GM18873 (cell line): ENCODE results near the gene COL4A1.

Experiments
- ATAC-seq: cut with Tn5 transposase; IDR thresholded peaks from one replicate; pipeline ENCODE4 v1.9.1; 2021; ENCODE audit warnings: mild to moderate bottlenecking, moderate library complexity, moderate number of reproducible peaks; ENCODE audit not compliant: unreplicated experiment, low FRiP score

COL4A1 gene

DNA sequence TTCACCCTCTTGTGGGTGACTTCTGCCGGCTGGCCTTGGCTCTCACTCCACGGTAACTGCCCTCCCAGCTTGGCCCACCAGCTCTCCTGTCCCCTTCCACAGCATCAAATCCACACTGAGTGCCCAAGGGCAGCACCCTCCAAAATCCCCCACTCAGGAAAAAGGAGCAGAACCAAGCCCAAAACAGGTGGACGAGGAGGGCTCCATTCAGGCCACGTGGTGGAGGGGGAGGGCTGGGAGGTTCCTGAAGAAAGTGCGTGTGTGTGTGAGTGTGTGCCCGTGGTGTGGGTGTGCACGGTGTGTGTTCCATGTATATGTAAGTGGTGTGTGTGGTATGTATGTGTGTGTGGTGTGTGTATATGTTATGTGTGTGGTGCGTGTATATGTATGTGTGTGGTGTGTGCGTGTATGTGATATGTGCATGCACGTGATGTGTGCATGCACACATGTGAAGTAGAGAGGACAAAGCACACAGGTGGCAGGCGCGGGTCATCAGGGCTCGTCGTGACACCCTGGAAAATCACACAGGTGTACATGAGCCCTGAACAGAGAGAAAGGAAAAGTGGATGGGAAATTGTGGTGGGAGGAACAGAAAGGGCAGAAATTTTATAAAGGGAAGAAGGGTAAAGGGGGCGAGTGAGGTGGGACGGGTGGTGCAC is 76.9 kb downstream of the COL4A1 start:
- ATAC-seq: no peak

DNA sequence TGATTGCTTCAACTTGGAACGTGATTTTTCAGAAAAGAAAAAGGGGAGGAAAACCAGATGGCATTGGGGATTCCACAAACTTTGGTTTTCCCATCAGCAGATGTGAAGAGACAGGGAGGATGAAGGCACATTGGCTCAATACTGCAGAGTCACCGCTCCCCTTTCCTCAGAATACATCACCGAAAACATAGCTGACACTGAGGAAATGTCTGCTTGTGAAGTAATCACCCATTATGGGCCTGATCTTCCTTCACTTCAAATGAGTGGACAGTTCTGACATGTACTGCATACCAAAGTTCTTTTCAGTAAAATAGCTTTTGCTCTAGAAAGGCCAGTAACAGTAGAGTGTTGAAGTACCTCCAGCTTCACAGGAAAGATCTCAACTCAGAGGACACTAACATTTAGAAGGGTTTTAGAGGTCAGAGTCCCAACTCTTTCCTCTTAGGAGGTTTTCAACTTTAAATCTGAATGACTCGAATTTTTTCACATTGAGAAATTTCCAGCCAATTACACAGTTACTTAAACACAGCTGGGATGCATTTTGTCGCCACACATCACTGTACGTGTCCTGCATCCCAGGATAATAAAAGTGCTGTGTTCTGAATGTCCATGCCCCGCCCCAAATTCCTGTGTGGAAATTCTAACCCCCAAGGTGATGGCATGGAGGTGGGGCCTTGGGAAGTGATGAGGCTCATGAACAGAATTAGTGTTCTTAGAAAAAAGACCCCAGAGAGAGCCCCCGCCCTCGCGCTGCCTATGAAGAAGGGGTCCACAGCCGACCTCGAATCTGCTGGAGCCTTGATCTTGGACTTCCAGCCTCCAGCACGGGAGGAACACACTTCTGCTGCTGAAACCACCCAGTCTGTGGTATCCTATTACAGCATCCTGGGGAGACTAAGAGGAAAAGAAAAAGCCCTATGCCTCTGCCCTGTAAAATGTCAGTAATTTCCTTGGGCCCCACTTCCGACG is 77.7 kb downstream of the COL4A1 start:
- no peak for ATAC-seq

DNA sequence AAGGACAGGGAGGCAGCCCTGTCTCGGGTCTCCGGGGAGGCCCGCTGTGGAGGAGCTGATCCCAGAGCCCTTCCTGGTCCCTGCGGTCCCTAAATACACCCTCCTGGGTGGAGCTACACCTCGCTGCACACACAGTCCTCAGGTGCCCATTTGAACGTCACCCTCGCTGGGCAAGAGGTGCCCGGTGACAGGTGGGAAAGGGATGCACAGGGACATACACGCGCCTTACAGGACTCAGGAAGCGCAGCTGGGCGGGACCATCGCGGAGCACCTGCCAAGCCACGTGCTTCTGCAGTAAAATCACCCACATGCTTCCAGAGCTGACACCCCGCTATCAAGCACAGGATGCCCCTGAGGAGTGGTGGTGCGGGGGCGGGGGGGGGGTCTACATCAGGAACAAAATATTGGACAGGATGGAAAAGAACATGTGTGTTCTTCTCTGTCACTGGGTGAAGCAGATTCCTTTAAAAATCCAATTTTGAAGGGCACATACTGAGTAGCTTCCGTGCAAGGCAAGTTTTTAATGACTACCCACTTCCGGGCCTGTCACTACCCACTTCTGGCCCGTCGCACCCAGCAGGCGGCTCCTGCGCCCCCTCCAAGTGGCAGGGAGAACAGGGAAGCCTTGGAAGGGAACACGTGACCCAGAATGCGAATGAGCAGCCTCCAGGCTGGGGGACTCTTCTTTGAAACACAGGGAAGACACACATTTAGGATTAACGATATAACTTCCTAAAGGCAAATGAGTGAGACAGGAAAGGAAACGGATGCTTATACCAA is 78.9 kb downstream of the COL4A1 start:
- no peak for ATAC-seq

DNA sequence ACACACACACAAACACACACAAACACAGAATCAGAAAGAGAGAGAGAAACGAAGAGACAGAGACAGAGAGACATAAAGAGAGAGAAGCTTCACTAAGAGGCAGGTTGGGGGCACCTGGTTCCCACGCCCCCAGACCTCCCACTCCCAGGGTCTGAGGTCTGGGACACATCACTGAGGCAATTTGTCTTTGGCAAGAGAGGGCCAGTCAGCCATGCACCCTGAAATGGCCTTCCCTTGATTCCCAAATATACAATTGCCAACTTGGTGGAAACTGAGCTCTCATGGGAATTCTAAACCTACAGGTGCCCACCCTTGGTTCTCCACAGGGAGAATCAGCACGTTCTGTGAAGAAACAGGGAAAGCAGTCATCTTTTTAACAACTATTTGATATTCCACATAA is 79.5 kb downstream of the COL4A1 start:
- no peak for ATAC-seq

DNA sequence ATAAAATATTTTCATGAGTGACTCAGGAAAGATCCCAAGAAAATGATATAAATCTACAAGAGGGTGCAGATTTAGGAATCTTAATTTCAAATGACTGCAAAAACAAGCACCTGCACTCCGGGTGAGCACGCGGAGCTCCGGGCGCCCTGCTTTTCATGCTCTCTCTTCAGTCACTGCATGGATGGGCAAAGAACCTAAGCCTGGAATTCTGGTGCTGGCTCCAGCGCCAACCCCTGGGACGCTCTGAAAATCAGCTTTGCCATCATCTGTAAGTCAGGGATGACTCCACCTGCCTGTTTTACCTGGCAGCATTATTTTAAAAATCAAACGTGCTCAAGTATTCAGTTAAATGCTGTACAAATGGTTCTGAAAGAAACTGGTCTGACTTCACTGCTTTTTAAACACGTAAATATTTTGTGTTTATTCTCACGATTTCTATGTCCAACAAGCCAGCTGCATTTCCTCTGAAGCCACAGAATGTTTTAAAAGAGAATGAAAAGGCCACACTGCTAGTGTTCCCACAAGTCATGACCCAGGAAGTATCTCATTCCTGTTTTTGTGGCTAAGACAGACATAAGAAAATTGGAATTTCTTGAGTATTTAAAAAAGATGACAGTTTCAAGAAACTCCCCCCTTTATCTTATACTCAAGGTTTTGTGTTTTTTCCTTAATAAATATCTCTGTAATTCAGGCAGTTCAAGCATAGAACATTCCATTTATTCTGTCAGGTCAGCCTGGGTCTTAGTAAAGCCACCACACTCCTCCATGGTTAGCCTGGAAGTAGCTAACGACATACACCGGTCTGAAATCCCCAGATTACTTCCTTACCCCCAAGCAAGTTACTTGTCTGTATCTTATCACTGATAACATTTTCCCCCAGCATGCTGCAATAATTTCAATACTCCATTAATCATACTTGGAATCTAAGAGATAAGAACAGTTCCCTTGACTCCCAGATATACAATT is 81.1 kb downstream of the COL4A1 start:
- no peak for ATAC-seq

DNA sequence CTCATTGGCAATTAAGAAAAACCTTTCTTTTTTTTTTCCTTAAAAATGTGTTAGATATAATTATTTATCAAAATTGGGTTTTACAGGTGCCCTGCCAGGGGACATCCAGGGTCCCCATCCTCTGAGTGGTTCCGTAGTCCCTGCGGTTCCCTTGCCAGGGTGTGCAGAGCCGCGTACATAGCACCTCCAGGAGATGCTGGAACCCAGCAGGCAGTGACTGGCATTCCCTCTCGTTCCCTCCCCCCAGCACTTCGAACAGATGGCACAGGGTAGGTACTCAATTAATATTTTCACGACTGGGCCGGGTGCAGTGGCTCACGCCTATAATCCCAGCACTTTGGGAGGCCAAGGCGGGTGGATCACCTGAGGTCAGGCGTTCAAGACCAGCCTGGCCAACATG is 82.0 kb downstream of the COL4A1 start:
- ATAC-seq: no peak

DNA sequence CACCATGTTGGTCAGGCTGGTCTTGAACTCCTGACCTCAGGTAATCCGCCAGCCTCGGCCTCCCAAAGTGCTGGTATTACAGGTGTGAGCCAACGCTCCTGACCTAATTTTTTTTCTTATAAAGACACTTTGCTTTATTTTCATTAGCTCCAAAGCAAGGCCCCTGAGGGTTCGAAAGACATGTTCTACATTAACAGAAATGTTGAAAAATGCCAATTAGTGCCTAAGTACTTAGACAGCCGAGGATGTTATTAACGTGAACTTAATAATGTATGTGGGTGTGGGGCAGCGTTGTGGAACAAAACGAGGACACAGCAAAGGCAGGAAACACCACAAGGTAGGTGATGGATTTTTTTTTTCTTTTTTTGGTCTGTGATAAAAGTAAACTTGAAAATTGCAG is 82.4 kb downstream of the COL4A1 start:
- no peak for ATAC-seq

DNA sequence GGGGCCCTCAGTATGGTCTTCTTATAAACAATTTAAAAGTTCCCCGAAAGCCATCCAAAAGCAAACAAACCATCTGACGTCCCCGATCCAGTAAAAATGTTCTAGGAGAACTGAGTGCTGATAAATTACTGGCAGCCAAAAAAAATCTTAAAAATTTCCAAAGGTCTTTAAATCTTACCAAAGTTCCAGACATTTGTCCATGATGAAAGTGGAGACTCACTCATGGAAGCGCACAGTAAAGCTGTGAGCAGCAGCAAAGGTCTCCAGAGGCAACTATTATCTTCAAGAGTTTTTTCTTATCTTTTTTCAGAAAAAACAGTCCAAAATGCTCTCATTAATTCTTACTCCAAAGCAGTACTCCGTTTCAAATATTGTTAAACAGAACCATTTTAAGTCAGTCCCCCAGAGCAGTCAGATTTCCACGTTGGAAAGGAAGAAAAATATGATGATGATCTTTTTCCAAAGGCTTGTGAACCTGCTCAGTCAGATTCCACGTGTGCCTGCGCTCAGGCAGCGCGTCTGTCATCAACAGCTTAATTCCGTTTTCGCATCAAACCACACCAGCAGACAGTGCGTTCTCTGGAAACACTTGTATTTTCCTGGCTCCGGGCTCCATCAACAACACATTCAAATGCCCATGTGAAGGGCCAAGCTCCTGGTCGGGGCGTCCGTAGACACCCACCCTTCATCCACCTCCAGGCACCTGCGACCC is 85.4 kb downstream of the COL4A1 start:
- no peak for ATAC-seq

DNA sequence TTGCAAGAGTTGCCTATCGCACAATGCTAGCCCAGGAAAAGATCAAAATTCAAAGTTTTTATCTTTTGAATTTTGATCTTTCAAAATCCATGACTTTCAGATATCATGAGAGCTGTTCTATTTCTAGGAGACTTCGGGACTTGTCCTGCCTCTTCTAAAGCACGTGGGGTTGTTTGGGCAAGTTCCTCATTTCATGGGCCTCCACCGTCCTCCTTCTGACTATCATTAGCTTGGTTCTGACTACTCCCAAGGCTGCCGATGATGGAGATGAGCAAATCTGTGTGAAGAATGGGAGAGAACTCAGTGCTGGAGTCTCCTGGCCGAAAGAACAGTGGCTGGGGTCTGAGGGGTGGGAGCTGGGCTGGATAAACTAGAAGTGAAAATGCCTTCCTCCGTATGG is 86.5 kb downstream of the COL4A1 start:
- no peak for ATAC-seq

DNA sequence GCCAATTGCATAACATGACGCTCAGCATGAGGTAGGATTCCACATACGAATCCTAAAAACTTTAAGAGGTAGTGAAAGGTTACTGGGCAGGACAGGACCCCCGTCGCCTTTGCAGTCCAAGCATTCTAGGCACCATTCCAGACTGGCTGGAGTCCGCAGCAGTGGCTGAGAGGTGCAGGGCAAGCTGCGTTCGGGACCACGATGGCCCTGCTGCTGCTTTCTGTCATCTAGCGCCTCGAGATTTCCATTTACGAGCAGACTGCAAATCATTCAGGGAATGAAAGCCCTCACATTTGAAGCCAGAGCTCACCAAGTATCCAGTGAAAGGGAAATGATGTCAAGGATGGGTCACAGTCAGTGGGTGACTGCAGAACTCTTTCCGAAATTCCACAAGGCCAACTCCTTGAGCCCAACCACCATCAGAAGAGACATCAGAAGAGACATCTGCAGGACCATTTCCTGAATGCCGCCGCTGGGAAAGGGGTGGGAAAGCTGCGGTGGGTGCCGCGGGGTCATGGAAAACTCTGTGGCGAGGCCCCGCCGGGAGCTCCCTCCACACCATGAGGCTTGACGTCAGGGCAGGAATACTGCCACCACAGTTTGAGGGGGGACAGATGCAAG is 88.3 kb downstream of the COL4A1 start:
- ATAC-seq: no peak

DNA sequence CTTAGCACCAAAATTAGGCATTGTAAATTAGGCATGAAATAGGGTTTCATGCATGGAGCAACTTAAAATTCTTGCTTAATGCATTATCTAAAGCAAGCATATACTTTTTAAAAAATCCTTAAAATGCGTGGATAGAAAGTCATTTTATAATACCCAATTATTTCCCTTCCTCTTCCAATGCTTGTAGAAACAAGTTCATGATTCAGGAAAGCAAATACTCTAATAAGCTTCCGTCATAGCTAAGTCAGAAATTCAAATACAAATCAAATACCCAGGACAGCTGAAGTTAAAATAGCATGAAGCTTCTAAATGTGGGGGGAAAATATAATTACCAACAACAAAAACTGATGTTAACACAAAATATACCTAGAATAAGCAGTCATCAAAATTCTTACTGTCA is 89.1 kb downstream of the COL4A1 start:
- no peak for ATAC-seq

DNA sequence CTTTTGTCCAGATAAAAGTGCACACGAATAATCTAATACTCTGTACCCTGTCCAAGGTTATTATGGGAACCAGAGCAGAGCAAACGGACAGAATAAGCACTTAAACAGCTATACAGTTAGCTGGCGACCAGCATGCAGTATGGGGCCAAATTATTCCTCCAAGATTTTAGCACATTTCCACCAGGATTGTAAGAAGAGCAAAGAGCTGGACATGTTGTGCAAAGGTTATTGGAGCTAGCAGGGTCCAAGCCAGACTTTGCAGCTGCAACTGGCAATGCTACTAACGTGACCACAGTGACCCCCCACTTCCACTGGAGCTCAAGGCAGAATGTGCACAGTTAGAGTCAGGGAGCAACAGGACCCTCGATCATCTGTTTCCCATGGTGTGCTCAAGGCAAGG is 89.9 kb downstream of the COL4A1 start:
- no peak for ATAC-seq

DNA sequence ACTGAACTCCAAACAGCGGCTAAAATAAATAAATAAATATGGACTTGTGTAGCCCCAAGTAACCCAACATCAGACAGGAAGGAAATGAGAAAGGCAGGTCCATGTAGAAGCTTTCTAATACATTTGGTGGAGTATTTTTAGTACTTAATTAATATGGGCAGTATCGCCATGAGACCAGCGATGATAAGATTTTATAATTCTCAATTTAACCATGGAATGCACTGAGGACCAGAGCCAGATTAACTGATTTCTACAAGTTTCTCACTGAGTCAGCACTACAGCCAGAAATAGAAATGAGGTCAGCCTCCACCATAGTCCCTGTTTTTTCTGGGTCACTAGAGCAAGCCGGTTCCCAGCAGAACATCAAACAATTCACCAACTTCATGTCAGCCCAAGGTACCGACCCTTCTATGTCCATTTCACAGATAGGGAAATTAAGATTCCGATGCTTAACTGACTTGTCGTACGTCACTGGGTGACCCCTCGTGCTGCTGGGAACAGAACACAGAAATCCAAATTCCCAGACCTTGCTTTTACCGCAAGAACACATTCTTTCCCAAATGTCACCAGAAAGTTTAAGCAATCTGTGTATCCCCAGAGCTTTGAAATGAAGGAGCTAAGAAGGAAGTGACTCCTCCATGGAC is 90.4 kb downstream of the COL4A1 start:
- no peak for ATAC-seq

DNA sequence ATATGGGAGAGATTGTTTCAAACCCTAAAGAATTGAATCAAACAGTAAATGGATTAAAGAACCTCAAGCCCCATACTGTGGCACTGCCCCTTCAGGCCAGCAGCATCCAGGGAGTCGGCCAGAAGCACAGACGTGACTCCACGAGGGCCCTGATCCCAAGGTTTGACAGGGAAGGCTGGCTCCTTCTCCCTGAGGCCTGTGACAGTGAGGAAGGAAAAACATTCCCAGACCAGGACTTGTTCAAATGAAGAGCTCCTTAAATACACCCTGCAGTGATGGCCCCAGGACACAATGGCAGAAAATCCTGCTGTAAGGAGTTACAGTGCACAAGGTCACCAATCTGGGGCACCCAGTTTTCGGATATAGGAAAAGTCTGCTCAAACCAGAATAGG is 91.0 kb downstream of the COL4A1 start:
- no peak for ATAC-seq

DNA sequence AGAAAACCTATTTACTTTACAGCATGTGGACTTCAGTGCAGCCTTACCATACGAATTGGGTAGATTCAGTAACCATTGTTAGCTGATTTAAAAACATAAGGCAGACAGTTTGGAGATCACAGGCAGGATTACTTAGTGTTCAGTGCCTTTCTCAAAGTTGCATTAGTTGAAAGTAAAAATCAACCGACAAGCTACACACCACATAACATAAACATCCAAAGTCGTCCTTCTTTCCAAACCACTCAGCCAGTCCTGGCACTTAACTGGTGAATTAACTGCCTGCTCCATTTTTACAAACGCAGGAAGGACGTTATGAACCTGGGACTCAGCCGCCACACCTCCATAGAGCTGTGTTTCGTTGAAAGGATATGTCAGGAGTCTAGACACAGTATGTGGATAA is 91.4 kb downstream of the COL4A1 start:
- ATAC-seq: no peak

DNA sequence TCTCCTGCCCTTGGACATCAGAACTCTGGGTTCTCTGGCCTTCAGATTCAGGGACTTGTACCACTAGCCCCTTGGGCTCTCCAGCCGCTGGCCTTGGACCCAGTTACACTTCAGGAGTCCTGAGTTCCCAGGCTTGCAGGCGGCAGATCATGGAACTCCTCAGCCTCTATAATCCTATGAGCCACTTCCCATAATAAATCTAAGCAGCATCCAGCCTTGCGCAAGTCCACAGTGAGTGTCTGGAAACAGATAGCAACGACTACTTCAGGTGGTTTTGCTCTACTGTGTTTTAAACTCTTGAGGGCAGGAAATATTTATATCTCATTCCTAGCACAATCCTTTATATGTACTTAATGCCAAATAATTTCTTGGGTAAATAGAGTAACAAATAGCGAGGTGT is 92.3 kb downstream of the COL4A1 start:
- no peak for ATAC-seq

DNA sequence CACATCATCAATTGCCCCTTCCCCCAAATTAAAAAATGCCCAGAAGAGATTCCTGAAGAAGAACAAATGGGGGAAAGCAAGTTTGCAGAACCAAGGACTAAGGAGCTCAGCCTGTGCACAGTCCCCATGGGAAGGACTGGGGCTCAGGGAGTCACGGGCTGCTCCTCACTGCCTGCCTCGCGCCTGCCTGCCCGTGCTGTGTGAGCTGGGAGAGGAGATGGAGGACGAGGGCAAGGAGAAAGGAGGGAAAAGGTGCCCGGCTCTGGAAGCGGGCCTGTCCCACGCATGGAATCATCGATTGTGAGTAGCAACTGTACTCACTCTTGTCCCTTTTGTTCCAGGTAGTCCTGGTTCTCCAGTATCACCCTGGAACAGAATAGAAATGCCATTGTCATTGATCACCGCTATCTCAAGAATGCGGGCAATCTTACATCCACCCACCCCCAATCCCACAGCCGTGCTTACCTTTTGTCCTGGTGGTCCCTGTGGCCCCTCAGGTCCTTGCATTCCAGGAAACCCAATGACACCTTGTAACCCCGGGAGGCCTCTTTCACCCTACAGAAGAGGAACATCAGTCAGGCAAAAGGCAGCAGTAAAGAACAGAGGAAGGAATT is 93.4 kb downstream of the COL4A1 start:
- no peak for ATAC-seq

DNA sequence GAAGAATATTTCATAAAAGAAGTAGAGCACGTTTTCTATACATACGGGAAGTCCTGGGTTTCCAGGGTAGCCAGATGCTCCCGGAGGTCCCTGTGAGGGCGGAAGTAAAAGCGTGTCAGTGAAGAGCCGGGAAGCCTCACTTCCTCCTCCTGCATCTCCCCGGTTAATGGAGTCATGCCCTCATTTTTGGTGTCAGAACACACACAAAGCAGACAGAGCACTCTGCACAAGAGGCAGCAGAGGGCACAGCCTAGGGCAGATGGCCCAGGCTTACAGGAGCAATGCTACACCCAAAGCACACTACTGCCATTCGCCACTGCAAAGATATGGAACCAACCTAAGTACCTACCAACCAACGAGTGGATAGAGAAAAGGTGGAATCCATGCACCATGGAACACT is 94.4 kb downstream of the COL4A1 start:
- ATAC-seq: no peak
